Right atrium auricular region (tissue), 2 donors: ENCODE data around the gene ELFN1. TPM values are rescaled to one million over a fixed set of nuclear protein-coding genes. Genes with fewer than 3 reads are reported as not detected.

Source experiments
- DNase-seq: peaks from one replicate; pipeline ENCODE4 v3.0.0-alpha.2; 2019; ENCODE audit warnings: low spot score
- H3K27ac ChIP-seq, 2 donors: fragments of 200-600 bp; sonication (generic); 1 replicate in 1 of 2; 2 replicates in 1 of 2; pipeline ENCODE4 v1.5.1; 2016 to 2019
- H3K27me3 ChIP-seq, 2 donors: fragments of 200-600 bp; sonication (generic); one replicate each; pipeline versions ENCODE4 v1.5.1 to v1.6.0; 2017 to 2019
- H3K36me3 ChIP-seq: fragments of 200-600 bp; sonication (generic); one replicate; pipeline ENCODE4 v1.5.1; 2016
- H3K4me1 ChIP-seq, 2 donors: fragments of 200-600 bp; sonication (generic); one replicate each; pipeline versions ENCODE4 v1.5.1 to v1.6.0; 2017 to 2019
- H3K4me3 ChIP-seq, 2 donors: fragments of 200-600 bp; sonication (generic); 1 replicate in 1 of 2; 2 replicates in 1 of 2; pipeline ENCODE4 v1.5.1; 2017 to 2019; ENCODE audit warnings: mild to moderate bottlenecking in 1 of 2, moderate library complexity in 1 of 2
- H3K9me3 ChIP-seq, 2 donors: fragments of 200-600 bp; sonication (generic); one replicate each; pipeline ENCODE4 v1.5.1; 2019
- CTCF ChIP-seq, 2 donors: fragments of 200-600 bp; sonication (generic); IDR thresholded peaks; one replicate each; pipeline ENCODE4 v1.5.1; 2019; ENCODE audit warnings: antibody characterized with exemption in 2 of 2
- total RNA-seq, 2 donors: library from RNA; depleted of rRNA; stranded (reverse); fragments of >200 nt; gene quantifications; one replicate each; pipeline ENCODE4 v1.1.0, GENCODE V29; 2016

Gene ELFN1
- total RNA-seq, 2 donors from 2014 or later, result 6.5 to 15.3 TPM

DNA sequence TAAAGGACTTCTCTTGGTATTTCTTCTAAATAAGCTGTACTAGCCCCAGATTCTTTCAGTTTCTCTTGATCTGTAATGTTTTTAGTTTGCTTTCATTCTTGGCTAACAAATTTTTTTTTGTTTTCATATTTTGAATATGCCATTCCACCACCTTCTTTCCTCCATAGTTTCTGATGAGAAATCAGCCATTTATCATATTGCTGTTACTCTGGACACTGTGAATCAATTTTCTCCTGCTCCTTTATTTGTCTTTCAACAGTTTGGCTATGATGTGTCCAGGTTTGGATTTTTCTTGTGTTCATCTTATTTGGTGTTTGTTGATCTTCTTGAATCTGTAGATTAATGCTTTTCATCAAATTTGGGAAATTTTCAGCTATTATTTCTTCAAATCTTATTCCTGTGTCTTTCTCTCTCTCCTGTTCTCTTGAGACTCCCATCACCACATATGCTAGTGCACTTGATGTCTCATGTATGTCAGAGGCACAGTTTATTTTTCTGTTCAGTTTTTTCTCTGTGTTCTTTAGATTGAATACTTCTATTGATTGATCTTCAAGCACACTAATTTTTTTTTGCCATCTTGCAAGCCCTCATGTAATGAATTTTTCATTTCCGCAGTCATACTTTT, 15.0 kb downstream of the ELFN1 start:
- H3K4me1 ChIP-seq, result no peaks in the 10 kb centered on the region
- H3K9me3 ChIP-seq, result peaks cover 7 to 24% of the 10 kb centered on the region in 2 donors
- no peak for DNase-seq
- H3K27me3 ChIP-seq, result no peaks in the 10 kb centered on the region
- H3K27ac ChIP-seq, result no peak overlapping the region
- no peak for TF ChIP-seq CTCF (IDR thresholded peaks at IDR 0.05)
- H3K36me3 ChIP-seq, result peaks cover 4% of the 10 kb centered on the region
- no peak overlapping the region for H3K4me3 ChIP-seq

- Histone ChIP-seq H3K4me3 (no peak overlapping the region), H3K9me3 (peaks cover 0 to 18% of the 10 kb centered on the region in 2 donors), H3K4me1 (peaks cover 0 to 15% of the 10 kb centered on the region in 2 donors), H3K27ac (no peak overlapping the region), H3K27me3 (no peaks in the 10 kb centered on the region), H3K36me3 (peaks cover 4% of the 10 kb centered on the region)
- DNase-seq, result no peak
- TF ChIP-seq CTCF (IDR thresholded peaks at IDR 0.05), result no peak
Measured at GRCh38 chr7:1688542-1688941, 18.5 kb downstream of the ELFN1 start.

- no peak overlapping the region for H3K4me3 ChIP-seq
- peaks cover 0 to 11% of the 10 kb centered on the region in 2 donors for H3K9me3 ChIP-seq
- peaks cover 0 to 21% of the 10 kb centered on the region in 2 donors for H3K4me1 ChIP-seq
- no peak overlapping the region for H3K27ac ChIP-seq
- no peak for DNase-seq
- H3K36me3 ChIP-seq, result peaks cover 4% of the 10 kb centered on the region
- no peaks in the 10 kb centered on the region for H3K27me3 ChIP-seq
- no peak for TF ChIP-seq CTCF (IDR thresholded peaks at IDR 0.05)
Measured at GRCh38 chr7:1689311-1689710, 19.2 kb downstream of the ELFN1 start.

- Histone ChIP-seq H3K27me3 (no peaks in the 10 kb centered on the region), H3K4me3 (no peak overlapping the region), H3K27ac (no peak overlapping the region), H3K9me3 (peaks cover 0 to 2% of the 10 kb centered on the region in 2 donors), H3K36me3 (peaks cover 4% of the 10 kb centered on the region), H3K4me1 (peaks cover 0 to 31% of the 10 kb centered on the region in 2 donors)
- DNase-seq, result no peak
- no peak for TF ChIP-seq CTCF (IDR thresholded peaks at IDR 0.05)
Measured at GRCh38 chr7:1690359-1690958, 20.4 kb downstream of the ELFN1 start.

DNA sequence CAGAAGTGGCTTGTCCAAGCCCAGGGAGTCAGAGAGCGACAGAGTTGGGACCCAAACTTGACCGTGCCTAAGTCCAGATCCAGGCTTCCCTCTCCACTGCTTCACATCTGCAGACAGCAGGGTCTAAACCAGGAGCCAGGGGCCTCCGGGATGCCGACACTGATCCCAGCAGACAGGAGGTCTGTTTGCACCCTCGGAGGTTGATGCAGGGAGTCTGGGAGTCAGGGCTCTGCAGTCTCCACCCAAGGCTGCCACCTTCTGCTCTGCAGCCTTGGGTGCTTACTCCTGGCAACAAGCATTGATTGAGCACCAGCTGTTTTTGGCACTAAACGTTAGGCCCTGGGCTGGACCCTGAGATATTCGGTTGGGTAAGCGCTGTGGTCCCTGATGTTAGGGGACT, 21.0 kb downstream of the ELFN1 start:
- no peak for DNase-seq
- H3K27me3 ChIP-seq, result no peaks in the 10 kb centered on the region
- no peak overlapping the region for H3K4me3 ChIP-seq
- no peaks in the 10 kb centered on the region for H3K9me3 ChIP-seq
- peaks cover 4% of the 10 kb centered on the region for H3K36me3 ChIP-seq
- TF ChIP-seq CTCF (IDR thresholded peaks at IDR 0.05), result no peak
- H3K27ac ChIP-seq, result peak overlapping the region; percentile 63 to 85
- H3K4me1 ChIP-seq, result peaks cover 0 to 31% of the 10 kb centered on the region in 2 donors
